GM18861 (cell line): ENCODE measurements around the gene GATA3.

Source experiments
- ATAC-seq: cut with Tn5 transposase; IDR thresholded peaks from one replicate; pipeline ENCODE4 v1.9.1; 2021; ENCODE audit not compliant: unreplicated experiment

The GATA3 gene

GRCh38 chr10:8037941-8038894 lies 16.3 kb upstream of the GATA3 start:
- no peak for ATAC-seq

GRCh38 chr10:8039321-8039881 lies 15.1 kb upstream of the GATA3 start:
- no peak for ATAC-seq

GRCh38 chr10:8040651-8041050 lies 13.8 kb upstream of the GATA3 start:
- no peak for ATAC-seq

- ATAC-seq: no peak
Observed at GRCh38 chr10:8041284-8041991, 13.1 kb upstream of the GATA3 start.

GRCh38 chr10:8041992-8042720 lies 12.3 kb upstream of the GATA3 start:
- no peak for ATAC-seq

- ATAC-seq: no peak
Observed at GRCh38 chr10:8042721-8043568, 11.5 kb upstream of the GATA3 start.

GRCh38 chr10:8043569-8044306 lies 10.8 kb upstream of the GATA3 start:
- no peak for ATAC-seq

GRCh38 chr10:8044331-8044907 lies 10.1 kb upstream of the GATA3 start:
- ATAC-seq: no peak

- no peak for ATAC-seq
Observed at GRCh38 chr10:8044908-8045725, 9.4 kb upstream of the GATA3 start.

- no peak for ATAC-seq
Observed at GRCh38 chr10:8045726-8046494, 8.6 kb upstream of the GATA3 start.

- no peak for ATAC-seq
Observed at GRCh38 chr10:8047452-8048280, 6.8 kb upstream of the GATA3 start.

GRCh38 chr10:8048281-8049008 lies 6.0 kb upstream of the GATA3 start:
- no peak for ATAC-seq

GRCh38 chr10:8049045-8049864 lies 5.2 kb upstream of the GATA3 start:
- ATAC-seq: no peak

- ATAC-seq: no peak
Observed at GRCh38 chr10:8049865-8050555, 4.5 kb upstream of the GATA3 start.
